ENCODE data around the gene AOPEP. TPM values are rescaled to one million over a fixed set of nuclear protein-coding genes. Genes with fewer than 3 reads are reported as not detected.
"Not testable (repeated sequence)": the region's sequence is repeated elsewhere in the genome, so short reads cannot be mapped to it uniquely, and the experiment has no call there.

AOPEP gene
- total RNA-seq, 5 donors from 2014 or later (not counting 1 experiment from before 2014, with no cell fraction given): 10.4 to 14.8 (median 11.3) TPM

DNA sequence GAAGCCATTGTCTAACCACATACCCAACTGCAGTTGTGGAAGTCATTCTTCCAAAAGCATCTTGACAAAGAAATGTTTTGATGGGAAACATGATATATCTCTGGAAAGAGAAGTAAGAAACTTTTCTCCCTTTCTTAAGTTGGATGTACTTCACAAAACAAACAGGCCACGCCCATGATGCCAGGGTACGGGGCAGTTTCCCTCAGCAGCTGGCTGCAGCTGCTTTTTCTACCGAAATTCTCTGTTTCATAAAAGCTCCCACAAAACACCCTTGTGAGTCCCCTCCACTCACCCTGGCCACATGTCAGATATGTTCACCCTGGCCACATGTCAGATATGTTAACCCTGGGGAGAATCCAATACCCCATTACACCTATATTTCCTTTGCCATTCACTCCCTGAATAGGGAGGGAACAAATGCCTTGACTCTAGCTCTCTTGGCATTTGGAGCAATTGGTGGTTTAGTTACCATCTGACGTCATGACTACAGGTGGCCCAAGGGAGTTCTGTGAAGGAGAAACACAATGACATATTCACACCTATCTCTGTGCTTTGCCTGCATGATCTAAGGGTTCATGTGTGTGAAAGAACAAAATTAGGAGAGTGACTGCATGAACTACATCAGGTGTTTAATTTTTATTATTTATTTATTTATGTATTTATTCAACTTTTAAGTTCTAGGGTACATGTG is 103.0 kb downstream of the AOPEP start:
- ChIA-PET CTCF (interaction anchor here in 1 of 2 donors (0.6 kb wide), 1 partner anchor 10 kb away, joined by 4 read pairs; no protein-coding TSS in a partner anchor), POLR2A (no interaction called here)
- no peaks in the 10 kb centered on the region for H3K27me3 ChIP-seq (replicated peaks in 1 of 2; ENCODE audit: control insufficient read depth in 2 of 2, extremely low read depth in 1 of 2, insufficient read depth in 2 of 2, low read length in 1 of 2)
- DNase-seq (no peak), ATAC-seq (replicated peaks in 1 of 4) (no peak)
- no peak overlapping the region for H3K4me3 ChIP-seq (ENCODE audit: control insufficient read depth in 1 of 2, extremely low read depth in 1 of 2, low read length in 1 of 2)
- no peak overlapping the region for H3K4me3 Mint-ChIP-seq
- H3K4me1 Mint-ChIP-seq: peaks cover 0 to 2% (median 0%) of the 10 kb centered on the region in 3 donors
- H3K9me3 Mint-ChIP-seq: peaks cover 0 to 6% (median 0%) of the 10 kb centered on the region in 3 donors
- H3K4me1 ChIP-seq (ENCODE audit: control insufficient read depth in 1 of 2, extremely low read depth in 1 of 2, insufficient read depth in 2 of 2, low read length in 2 of 2): no peaks in the 10 kb centered on the region
- no peak overlapping the region for H3K27ac ChIP-seq (ENCODE audit: low read length)
- no peaks in the 10 kb centered on the region for H3K36me3 ChIP-seq (ENCODE audit: control insufficient read depth in 2 of 2, extremely low read depth in 1 of 2, insufficient read depth in 1 of 2, low read length in 1 of 2)
- 100% methylated on average over 1 of the region's 4 CpGs for WGBS (ENCODE audit: insufficient coverage)
- H3K9me3 ChIP-seq: no peaks in the 10 kb centered on the region
- H3K27me3 Mint-ChIP-seq: no peaks in the 10 kb centered on the region
- peaks cover 52% of the 10 kb centered on the region for H3K36me3 Mint-ChIP-seq
- no peak overlapping the region for H3K27ac Mint-ChIP-seq

DNA sequence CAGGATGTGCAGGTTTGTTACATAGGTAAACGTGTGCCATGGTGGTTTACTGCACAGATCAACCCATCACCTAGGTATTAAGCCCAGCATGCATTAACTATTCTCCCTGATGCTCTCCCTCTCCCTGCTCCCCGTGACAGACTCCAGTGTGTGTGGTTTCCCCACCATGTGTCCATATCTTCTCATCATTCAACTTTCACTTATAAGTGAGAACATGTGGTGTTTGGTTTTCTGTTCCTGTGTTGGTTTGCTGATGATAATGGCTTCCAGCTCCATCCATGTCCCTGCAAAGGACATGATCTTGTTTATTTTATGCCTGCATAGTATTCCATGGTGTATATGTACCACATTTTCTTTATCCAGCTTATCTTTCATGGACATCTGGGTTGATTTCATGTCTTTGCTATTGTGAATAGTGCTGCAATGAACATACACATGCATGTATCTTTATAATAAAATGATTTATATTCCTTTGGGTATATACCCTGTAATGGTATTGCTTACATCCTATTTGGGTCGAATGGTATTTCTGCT is 103.6 kb downstream of the AOPEP start:
- H3K4me3 Mint-ChIP-seq; H3K36me3 ChIP-seq (ENCODE audit: control insufficient read depth in 2 of 2, extremely low read depth in 1 of 2, insufficient read depth in 1 of 2, low read length in 1 of 2); H3K27ac Mint-ChIP-seq; POLR2A ChIA-PET; H3K27ac ChIP-seq (ENCODE audit: low read length); H3K4me1 Mint-ChIP-seq; H3K9me3 Mint-ChIP-seq; H3K27me3 Mint-ChIP-seq; H3K4me3 ChIP-seq (ENCODE audit: control insufficient read depth in 1 of 2, extremely low read depth in 1 of 2, low read length in 1 of 2); H3K4me1 ChIP-seq (ENCODE audit: control insufficient read depth in 1 of 2, extremely low read depth in 1 of 2, insufficient read depth in 2 of 2, low read length in 2 of 2); H3K27me3 ChIP-seq (replicated peaks in 1 of 2; ENCODE audit: control insufficient read depth in 2 of 2, extremely low read depth in 1 of 2, insufficient read depth in 2 of 2, low read length in 1 of 2); CTCF ChIA-PET; ATAC-seq (replicated peaks in 1 of 4); DNase-seq; H3K9me3 ChIP-seq: not testable (repeated sequence)
- no CpG with 5 or more reads among the region's 3 CpGs for WGBS (ENCODE audit: insufficient coverage)
- H3K36me3 Mint-ChIP-seq: peaks cover 54% of the 10 kb centered on the region

GRCh38 chr9:94833802-94834201 is 107.3 kb downstream of the AOPEP start:
- no peak overlapping the region for H3K4me3 ChIP-seq (ENCODE audit: control insufficient read depth in 1 of 2, extremely low read depth in 1 of 2, low read length in 1 of 2)
- H3K36me3 ChIP-seq (ENCODE audit: control insufficient read depth in 2 of 2, extremely low read depth in 1 of 2, insufficient read depth in 1 of 2, low read length in 1 of 2): no peaks in the 10 kb centered on the region
- H3K4me1 ChIP-seq (ENCODE audit: control insufficient read depth in 1 of 2, extremely low read depth in 1 of 2, insufficient read depth in 2 of 2, low read length in 2 of 2): no peaks in the 10 kb centered on the region
- no peaks in the 10 kb centered on the region for H3K27me3 ChIP-seq (replicated peaks in 1 of 2; ENCODE audit: control insufficient read depth in 2 of 2, extremely low read depth in 1 of 2, insufficient read depth in 2 of 2, low read length in 1 of 2)
- no peak overlapping the region for H3K27ac ChIP-seq (ENCODE audit: low read length)
- 100% methylated on average over 1 of the region's 4 CpGs for WGBS (ENCODE audit: insufficient coverage)
- peaks cover 12 to 20% (median 13%) of the 10 kb centered on the region in 3 donors for H3K9me3 Mint-ChIP-seq
- peaks cover 39% of the 10 kb centered on the region for H3K36me3 Mint-ChIP-seq
- CTCF ChIA-PET: no interaction called here
- no peaks in the 10 kb centered on the region for H3K9me3 ChIP-seq
- no peak overlapping the region for H3K4me3 Mint-ChIP-seq
- no peaks in the 10 kb centered on the region for H3K27me3 Mint-ChIP-seq
- DNase-seq: no peak
- H3K27ac Mint-ChIP-seq: no peak overlapping the region
- H3K4me1 Mint-ChIP-seq: peaks cover 0 to 6% (median 6%) of the 10 kb centered on the region in 3 donors
- no peak for ATAC-seq (replicated peaks in 1 of 4)
- POLR2A ChIA-PET: interaction anchor here in 1 of 2 donors (0.6 kb wide), 1 partner anchor 9 kb away, joined by 3 read pairs; no protein-coding TSS in a partner anchor

GRCh38 chr9:94837404-94837803 is 110.9 kb downstream of the AOPEP start:
- 100% methylated on average over 3 of the region's 5 CpGs for WGBS (ENCODE audit: insufficient coverage)
- no peak for ATAC-seq (replicated peaks in 1 of 4)
- Mint-ChIP-seq H3K4me1 (peaks cover 0 to 17% (median 8%) of the 10 kb centered on the region in 3 donors), H3K36me3 (peaks cover 27% of the 10 kb centered on the region), H3K27me3 (no peaks in the 10 kb centered on the region), H3K4me3 (no peak overlapping the region), H3K9me3 (peaks cover 12 to 26% (median 25%) of the 10 kb centered on the region in 3 donors), H3K27ac (no peak overlapping the region)
- Histone ChIP-seq H3K27ac (ENCODE audit: low read length) (no peak overlapping the region), H3K9me3 (no peaks in the 10 kb centered on the region), H3K4me1 (ENCODE audit: control insufficient read depth in 1 of 2, extremely low read depth in 1 of 2, insufficient read depth in 2 of 2, low read length in 2 of 2) (peaks cover 0 to 3% of the 10 kb centered on the region in 2 experiments), H3K27me3 (replicated peaks in 1 of 2; ENCODE audit: control insufficient read depth in 2 of 2, extremely low read depth in 1 of 2, insufficient read depth in 2 of 2, low read length in 1 of 2) (no peaks in the 10 kb centered on the region), H3K4me3 (ENCODE audit: control insufficient read depth in 1 of 2, extremely low read depth in 1 of 2, low read length in 1 of 2) (no peak overlapping the region), H3K36me3 (ENCODE audit: control insufficient read depth in 2 of 2, extremely low read depth in 1 of 2, insufficient read depth in 1 of 2, low read length in 1 of 2) (no peaks in the 10 kb centered on the region)
- no peak for DNase-seq
- POLR2A ChIA-PET: interaction anchor here in 1 of 2 donors (0.7 kb wide), 1 partner anchor 319 kb away, joined by 3 read pairs; no protein-coding TSS in a partner anchor
- CTCF ChIA-PET: no interaction called here

DNA sequence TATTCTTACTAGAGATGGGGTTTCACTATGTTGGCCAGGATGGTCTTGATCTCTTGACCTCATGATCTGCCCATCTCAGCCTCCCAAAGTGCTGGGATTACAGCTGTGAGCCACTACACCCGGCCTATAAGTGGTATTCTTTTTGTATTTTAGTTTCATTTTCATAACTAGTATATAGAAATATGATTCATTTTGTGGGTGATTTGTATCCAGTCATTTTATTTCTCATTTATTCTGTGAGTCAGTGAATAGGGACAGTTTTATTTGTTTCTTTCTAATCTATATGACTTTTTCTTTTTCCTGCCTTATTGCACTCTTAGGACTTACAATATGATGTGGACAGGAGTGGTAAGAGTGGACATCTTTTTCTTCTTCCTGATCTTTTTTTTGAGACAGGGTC is 112.9 kb downstream of the AOPEP start:
- H3K4me1 ChIP-seq (ENCODE audit: control insufficient read depth in 1 of 2, extremely low read depth in 1 of 2, insufficient read depth in 2 of 2, low read length in 2 of 2): peaks cover 0 to 3% of the 10 kb centered on the region in 2 experiments
- Mint-ChIP-seq H3K36me3 (peaks cover 21% of the 10 kb centered on the region), H3K27ac (no peak overlapping the region), H3K4me1 (peaks cover 9 to 27% (median 14%) of the 10 kb centered on the region in 3 donors), H3K9me3 (peaks cover 12 to 26% (median 25%) of the 10 kb centered on the region in 3 donors), H3K27me3 (no peaks in the 10 kb centered on the region), H3K4me3 (no peak overlapping the region)
- ChIA-PET POLR2A (no interaction called here), CTCF (no interaction called here)
- no peak overlapping the region for H3K4me3 ChIP-seq (ENCODE audit: control insufficient read depth in 1 of 2, extremely low read depth in 1 of 2, low read length in 1 of 2)
- WGBS (ENCODE audit: insufficient coverage): no CpG with 5 or more reads among the region's 1 CpG
- DNase-seq: no peak
- ATAC-seq (replicated peaks in 1 of 4): no peak
- H3K36me3 ChIP-seq (ENCODE audit: control insufficient read depth in 2 of 2, extremely low read depth in 1 of 2, insufficient read depth in 1 of 2, low read length in 1 of 2): no peaks in the 10 kb centered on the region
- H3K27ac ChIP-seq (ENCODE audit: low read length): no peak overlapping the region
- no peaks in the 10 kb centered on the region for H3K9me3 ChIP-seq
- no peaks in the 10 kb centered on the region for H3K27me3 ChIP-seq (replicated peaks in 1 of 2; ENCODE audit: control insufficient read depth in 2 of 2, extremely low read depth in 1 of 2, insufficient read depth in 2 of 2, low read length in 1 of 2)

DNA sequence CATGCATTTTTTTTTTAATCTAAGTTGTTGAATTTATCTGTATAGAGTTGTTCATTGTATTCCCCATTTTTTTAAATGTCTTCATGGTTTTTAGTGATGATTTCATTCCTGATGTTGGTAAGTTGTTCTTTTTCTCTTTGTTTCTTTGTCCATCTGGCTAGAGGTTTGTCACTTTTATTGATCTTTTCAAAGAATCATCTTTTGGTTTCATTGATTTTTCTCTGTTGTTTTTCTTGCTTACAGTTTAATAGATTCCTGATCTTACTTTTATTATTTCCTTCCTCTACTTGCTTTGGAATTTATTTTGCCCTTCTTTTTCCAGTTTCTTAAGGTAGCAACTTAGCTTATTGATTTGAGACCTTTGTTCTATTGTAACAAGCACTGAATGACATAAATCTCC is 114.2 kb downstream of the AOPEP start:
- Histone ChIP-seq H3K4me3 (ENCODE audit: control insufficient read depth in 1 of 2, extremely low read depth in 1 of 2, low read length in 1 of 2) (no peak overlapping the region), H3K27ac (ENCODE audit: low read length) (no peak overlapping the region), H3K36me3 (ENCODE audit: control insufficient read depth in 2 of 2, extremely low read depth in 1 of 2, insufficient read depth in 1 of 2, low read length in 1 of 2) (no peaks in the 10 kb centered on the region), H3K9me3 (no peaks in the 10 kb centered on the region), H3K4me1 (ENCODE audit: control insufficient read depth in 1 of 2, extremely low read depth in 1 of 2, insufficient read depth in 2 of 2, low read length in 2 of 2) (peaks cover 0 to 3% of the 10 kb centered on the region in 2 experiments), H3K27me3 (replicated peaks in 1 of 2; ENCODE audit: control insufficient read depth in 2 of 2, extremely low read depth in 1 of 2, insufficient read depth in 2 of 2, low read length in 1 of 2) (no peaks in the 10 kb centered on the region)
- CTCF ChIA-PET: no interaction called here
- Mint-ChIP-seq H3K27ac (no peak overlapping the region), H3K4me1 (peaks cover 9 to 23% (median 9%) of the 10 kb centered on the region in 3 donors), H3K9me3 (peaks cover 12 to 26% (median 25%) of the 10 kb centered on the region in 3 donors), H3K36me3 (peaks cover 19% of the 10 kb centered on the region), H3K27me3 (no peaks in the 10 kb centered on the region), H3K4me3 (no peak overlapping the region)
- DNase-seq (no peak), ATAC-seq (replicated peaks in 1 of 4) (no peak)
- POLR2A ChIA-PET: interaction anchor here in 1 of 2 donors (0.7 kb wide), 1 partner anchor 255 kb away, joined by 4 read pairs; no protein-coding TSS in a partner anchor

Data from T-cell (primary cell).